Calu3 (cell line): Measurements from ENCODE around the gene MRPS9. TPM values are rescaled to one million over a fixed set of nuclear protein-coding genes. Genes with fewer than 3 reads are reported as not detected.

Source experiments
- BruUV-seq: library from RNA; stranded (reverse); fragments of 400-500 nt; replicated peaks from 2 replicates; lab custom pipeline; 2021; lab: Mats Ljungman, UMichigan
- CTCF ChIA-PET: fragments of 300-600 bp; sonication (Branson Sonifier 250); formaldehyde crosslinking; loops from one replicate; lab custom pipeline; 2022; ENCODE audit warnings: antibody characterized with exemption; lab: Charles Lee
- DNase-seq: peaks from one replicate; pipeline ENCODE4 v3.0.0; 2022
- H3K27ac Mint-ChIP-seq: one replicate; pipeline ENCODE4 v1.8.0; 2022; ENCODE audit warnings: mixed read lengths; ENCODE audit not compliant: unreplicated experiment
- H3K27me3 Mint-ChIP-seq: one replicate; pipeline ENCODE4 v1.8.0; 2022; ENCODE audit warnings: mixed read lengths; ENCODE audit not compliant: unreplicated experiment
- H3K36me3 Mint-ChIP-seq: one replicate; pipeline ENCODE4 v1.8.0; 2022; ENCODE audit warnings: mild to moderate bottlenecking, moderate library complexity, mixed read lengths; ENCODE audit not compliant: insufficient read depth, unreplicated experiment
- H3K4me1 Mint-ChIP-seq: one replicate; pipeline ENCODE4 v1.8.0; 2022; ENCODE audit warnings: mild to moderate bottlenecking, low read depth, mixed read lengths; ENCODE audit not compliant: unreplicated experiment
- H3K4me3 Mint-ChIP-seq: one replicate; pipeline ENCODE4 v1.8.0; 2022; ENCODE audit warnings: mild to moderate bottlenecking, low read depth, moderate library complexity, mixed read lengths; ENCODE audit not compliant: unreplicated experiment
- H3K9me3 Mint-ChIP-seq: one replicate; pipeline ENCODE4 v1.8.0; 2022; ENCODE audit warnings: low read depth, mixed read lengths; ENCODE audit not compliant: unreplicated experiment
- intact Hi-C: fragments of 100-400 bp; cut with micrococcal nuclease; formaldehyde crosslinking; loops from one replicate; pipeline ENCODE4 v1.10.0; 2022; ENCODE audit not compliant: unreplicated experiment
- total RNA-seq: library from RNA; stranded (reverse); gene quantifications from 2 replicates; pipeline ENCODE4 v1.2.3, GENCODE V29; 2022
- TF ChIP-seq, protein P1 (sequence below): fragments of 200-600 bp; IDR thresholded peaks from one replicate; pipeline ENCODE4 v1.8.0; 2022; ENCODE audit warnings: antibody characterized with exemption; ENCODE audit not compliant: unreplicated experiment

Gene MRPS9
- total RNA-seq, 1 experiment from 2014 or later, result 33.9 TPM

DNA sequence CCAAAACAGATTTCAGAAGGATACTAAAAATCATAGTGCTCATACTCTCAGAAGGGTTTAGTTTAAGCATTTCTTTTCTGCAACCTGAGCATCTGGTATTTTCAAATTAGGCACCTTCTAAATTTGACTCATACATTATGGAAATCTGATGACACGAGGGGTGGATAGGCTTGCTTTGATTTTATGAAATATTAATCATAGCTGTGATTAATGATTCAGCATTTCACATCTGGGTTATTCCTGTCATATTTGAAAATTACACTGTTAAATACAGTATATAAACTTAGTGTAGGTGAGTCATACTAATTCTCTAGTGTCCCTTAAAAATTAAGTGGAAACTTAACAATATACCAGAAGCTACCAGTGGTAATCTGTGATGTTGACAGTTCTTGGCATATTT, 47.7 kb downstream of the MRPS9 start:
- no peak overlapping the region for H3K27ac Mint-ChIP-seq
- no peak for DNase-seq
- H3K27me3 Mint-ChIP-seq, result no peaks in the 10 kb centered on the region

DNA sequence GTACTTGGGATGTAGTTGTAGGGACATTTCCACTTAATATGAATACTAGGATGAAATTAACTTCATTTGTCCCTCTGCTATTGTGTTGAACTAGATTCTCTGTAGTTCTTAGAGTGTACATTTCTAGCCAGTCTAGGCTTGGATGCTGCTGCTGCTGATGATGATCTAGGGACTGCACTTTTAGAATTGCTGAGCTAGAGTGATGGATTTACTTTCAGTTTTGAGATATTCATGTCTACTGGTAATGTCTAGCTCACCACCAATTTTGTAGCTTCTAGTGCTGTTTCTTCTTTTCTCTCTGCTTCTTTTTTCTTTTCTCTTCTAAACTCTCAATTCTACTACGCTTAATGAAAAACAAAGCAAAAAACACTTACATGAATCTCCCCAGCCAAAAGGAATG, 49.4 kb downstream of the MRPS9 start:
- H3K36me3 Mint-ChIP-seq, result no peaks in the 10 kb centered on the region
- no peak overlapping the region for H3K4me3 Mint-ChIP-seq
- H3K4me1 Mint-ChIP-seq, result no peaks in the 10 kb centered on the region
- TF ChIP-seq, protein P1, sequence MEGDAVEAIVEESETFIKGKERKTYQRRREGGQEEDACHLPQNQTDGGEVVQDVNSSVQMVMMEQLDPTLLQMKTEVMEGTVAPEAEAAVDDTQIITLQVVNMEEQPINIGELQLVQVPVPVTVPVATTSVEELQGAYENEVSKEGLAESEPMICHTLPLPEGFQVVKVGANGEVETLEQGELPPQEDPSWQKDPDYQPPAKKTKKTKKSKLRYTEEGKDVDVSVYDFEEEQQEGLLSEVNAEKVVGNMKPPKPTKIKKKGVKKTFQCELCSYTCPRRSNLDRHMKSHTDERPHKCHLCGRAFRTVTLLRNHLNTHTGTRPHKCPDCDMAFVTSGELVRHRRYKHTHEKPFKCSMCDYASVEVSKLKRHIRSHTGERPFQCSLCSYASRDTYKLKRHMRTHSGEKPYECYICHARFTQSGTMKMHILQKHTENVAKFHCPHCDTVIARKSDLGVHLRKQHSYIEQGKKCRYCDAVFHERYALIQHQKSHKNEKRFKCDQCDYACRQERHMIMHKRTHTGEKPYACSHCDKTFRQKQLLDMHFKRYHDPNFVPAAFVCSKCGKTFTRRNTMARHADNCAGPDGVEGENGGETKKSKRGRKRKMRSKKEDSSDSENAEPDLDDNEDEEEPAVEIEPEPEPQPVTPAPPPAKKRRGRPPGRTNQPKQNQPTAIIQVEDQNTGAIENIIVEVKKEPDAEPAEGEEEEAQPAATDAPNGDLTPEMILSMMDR, result no peak
- no peak overlapping the region for H3K27ac Mint-ChIP-seq
- CTCF ChIA-PET, result no interaction called here
- DNase-seq, result no peak
- intact Hi-C loops, result no loop called here
- H3K27me3 Mint-ChIP-seq, result no peaks in the 10 kb centered on the region
- no peaks in the 10 kb centered on the region for H3K9me3 Mint-ChIP-seq
- no TSS peak for BruUV-seq

More for the DNA sequence above, 47.7 kb downstream of the MRPS9 start:
- Mint-ChIP-seq H3K4me1 (no peaks in the 10 kb centered on the region), H3K36me3 (peaks cover 6% of the 10 kb centered on the region), H3K4me3 (no peak overlapping the region), H3K9me3 (no peaks in the 10 kb centered on the region)
- CTCF ChIA-PET, result no interaction called here
- TF ChIP-seq, protein P1, result no peak
- no TSS peak for BruUV-seq
- intact Hi-C loops, result no loop called here

DNA sequence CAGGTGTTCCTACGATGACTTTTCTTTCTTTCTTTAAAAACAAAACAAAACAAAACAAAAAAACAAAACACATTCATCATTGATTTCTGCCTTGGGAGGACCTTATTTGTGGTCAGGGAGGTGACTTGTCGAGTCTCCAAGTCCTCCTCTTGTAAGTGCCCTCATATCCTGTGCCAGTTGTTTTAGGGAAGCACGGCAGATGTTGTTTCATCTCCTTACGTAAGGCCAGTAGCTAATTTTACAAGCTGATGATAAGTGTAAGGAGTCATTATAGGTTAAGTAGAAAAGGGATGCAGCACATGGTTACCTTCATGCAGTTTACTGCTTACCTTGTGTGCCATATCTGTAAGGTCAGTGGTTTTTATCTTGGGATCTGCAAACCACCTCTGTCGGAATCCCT, 52.2 kb downstream of the MRPS9 start:
- H3K9me3 Mint-ChIP-seq, result no peaks in the 10 kb centered on the region
- TF ChIP-seq, protein P1, result no peak
- no peaks in the 10 kb centered on the region for H3K27me3 Mint-ChIP-seq
- intact Hi-C loops, result no loop called here
- CTCF ChIA-PET, result no interaction called here
- no peak for DNase-seq
- no peaks in the 10 kb centered on the region for H3K4me1 Mint-ChIP-seq
- no peaks in the 10 kb centered on the region for H3K36me3 Mint-ChIP-seq
- no peak overlapping the region for H3K27ac Mint-ChIP-seq
- no TSS peak for BruUV-seq
- H3K4me3 Mint-ChIP-seq, result no peak overlapping the region

DNA sequence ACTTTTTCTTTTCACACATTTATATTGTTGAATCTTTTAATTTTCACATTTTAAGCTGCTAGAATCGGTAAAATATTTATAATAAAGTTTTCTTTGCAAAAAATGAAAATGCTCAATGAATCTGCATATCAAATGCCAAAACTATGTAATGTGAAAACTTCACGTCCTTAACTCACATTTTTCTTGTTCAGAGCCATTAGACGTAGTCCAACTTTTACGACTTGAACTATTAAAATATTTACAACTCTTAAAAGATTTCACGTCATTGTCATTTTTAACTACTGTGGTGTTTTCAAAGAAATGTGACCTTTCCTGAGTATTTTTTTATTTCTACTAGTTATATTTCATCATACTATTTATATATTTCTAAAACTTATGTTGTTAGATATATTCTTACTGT, 54.9 kb downstream of the MRPS9 start:
- no TSS peak for BruUV-seq
- H3K9me3 Mint-ChIP-seq, result no peaks in the 10 kb centered on the region
- H3K4me3 Mint-ChIP-seq, result no peak overlapping the region
- intact Hi-C loops, result no loop called here
- H3K36me3 Mint-ChIP-seq, result no peaks in the 10 kb centered on the region
- CTCF ChIA-PET, result no interaction called here
- H3K4me1 Mint-ChIP-seq, result no peaks in the 10 kb centered on the region
- H3K27ac Mint-ChIP-seq, result no peak overlapping the region
- TF ChIP-seq, protein P1, result no peak
- no peak for DNase-seq
- H3K27me3 Mint-ChIP-seq, result no peaks in the 10 kb centered on the region
